Hematopoietic multipotent progenitor cell treated with erythropoietin and hydrocortisone succinate and interleukin-3 and kit ligand, for 8 days (in vitro differentiated cells): ENCODE results near the gene DNAJC5.
"Not testable (repeated sequence)": the region's sequence is repeated elsewhere in the genome, so short reads cannot be mapped to it uniquely, and the experiment has no call there.

Source experiments
- DNase-seq: peaks from one replicate; pipeline ENCODE4 v3.0.0-alpha.2; 2015

DNAJC5 gene

DNA sequence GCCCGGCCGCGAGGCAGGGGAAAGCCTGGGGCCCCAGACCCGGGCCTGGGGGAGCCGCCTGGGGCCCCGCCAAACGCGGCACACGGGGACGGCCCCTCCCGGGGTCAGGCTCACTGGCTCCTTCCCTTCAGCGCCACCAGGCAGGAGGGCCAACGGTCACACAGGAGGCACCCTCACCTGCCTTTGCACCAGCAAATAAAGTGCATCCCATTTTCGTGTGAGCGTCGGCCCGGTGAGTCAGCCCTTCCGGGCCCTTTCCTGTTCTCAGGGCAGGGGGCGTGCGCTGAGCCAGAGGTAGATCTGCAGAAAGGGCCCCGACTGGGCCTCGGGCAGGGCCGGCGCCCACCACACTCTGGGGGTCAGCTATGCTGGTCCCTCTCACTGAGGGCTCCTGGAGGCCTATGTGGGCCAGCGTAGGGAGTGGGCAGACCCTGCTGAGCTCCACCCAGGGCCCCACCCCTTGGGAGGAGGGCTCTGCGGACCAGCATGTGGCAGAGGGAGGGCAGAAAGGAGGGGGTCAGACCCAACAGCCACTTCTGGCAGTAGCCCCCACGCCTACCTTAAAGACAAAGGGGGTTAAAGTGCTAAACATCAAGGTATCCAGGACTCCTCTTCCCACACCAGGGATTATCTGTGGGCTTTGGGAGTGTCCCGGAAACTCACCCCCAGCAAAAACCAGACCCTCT is 62.2 kb downstream of the DNAJC5 start:
- DNase-seq = peak; percentile 76

DNA sequence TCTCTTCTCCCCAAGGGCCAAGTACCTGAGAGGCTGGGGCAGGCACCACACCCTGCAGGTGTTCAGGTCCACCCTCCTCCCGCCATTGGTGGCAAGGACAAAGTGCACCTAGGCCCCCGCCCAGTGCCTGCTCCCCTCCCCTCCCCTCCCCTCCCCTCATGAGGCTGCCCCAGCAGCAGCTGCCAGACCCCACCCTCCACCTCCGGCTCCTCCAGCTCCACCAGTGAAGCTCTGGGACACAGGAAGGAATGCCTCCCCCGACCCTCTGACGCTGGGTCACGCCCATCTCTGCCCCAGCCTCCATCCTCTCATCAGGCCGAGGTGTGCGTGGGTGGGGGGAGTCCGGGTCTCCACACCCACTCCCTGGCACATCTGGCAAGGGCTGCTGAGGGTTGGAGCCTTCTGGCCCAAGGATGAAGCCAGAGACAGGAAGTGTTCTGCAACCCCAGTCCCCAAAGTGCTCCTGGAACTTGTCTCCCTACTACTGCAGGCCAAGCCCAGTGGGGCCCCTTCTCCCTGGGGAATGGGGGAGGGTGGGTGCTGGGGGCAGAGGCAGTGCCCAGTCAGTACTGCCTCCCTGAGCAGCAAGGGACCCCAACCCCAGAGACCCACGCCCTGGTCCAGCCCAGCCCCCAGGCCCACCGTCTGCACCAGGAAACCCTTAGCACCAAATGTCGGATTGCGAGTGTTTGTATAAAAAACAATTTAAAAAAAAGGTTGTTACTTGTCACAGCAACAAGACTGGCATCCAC is 62.9 kb downstream of the DNAJC5 start:
- peak; percentile 22 for DNase-seq

DNA sequence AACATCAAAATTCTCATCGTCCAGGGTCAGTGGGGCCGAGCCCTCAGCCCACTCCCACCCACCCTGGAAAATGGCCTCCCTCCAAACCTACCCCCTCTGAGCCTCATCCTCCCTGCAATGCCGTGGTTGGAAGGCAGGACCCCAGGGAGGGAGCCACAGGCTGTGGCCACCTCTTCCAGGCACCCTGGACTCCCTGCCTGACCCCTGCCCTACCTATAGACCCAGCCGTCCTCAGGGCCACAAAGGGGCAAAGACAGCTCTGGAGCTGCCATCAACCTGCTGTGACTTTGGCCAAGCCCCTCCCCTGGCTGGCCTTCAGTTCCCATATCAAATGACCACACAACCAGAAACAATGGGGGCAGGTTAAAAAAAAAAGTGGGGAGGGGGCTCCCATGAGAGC is 63.5 kb downstream of the DNAJC5 start:
- DNase-seq = no peak

DNA sequence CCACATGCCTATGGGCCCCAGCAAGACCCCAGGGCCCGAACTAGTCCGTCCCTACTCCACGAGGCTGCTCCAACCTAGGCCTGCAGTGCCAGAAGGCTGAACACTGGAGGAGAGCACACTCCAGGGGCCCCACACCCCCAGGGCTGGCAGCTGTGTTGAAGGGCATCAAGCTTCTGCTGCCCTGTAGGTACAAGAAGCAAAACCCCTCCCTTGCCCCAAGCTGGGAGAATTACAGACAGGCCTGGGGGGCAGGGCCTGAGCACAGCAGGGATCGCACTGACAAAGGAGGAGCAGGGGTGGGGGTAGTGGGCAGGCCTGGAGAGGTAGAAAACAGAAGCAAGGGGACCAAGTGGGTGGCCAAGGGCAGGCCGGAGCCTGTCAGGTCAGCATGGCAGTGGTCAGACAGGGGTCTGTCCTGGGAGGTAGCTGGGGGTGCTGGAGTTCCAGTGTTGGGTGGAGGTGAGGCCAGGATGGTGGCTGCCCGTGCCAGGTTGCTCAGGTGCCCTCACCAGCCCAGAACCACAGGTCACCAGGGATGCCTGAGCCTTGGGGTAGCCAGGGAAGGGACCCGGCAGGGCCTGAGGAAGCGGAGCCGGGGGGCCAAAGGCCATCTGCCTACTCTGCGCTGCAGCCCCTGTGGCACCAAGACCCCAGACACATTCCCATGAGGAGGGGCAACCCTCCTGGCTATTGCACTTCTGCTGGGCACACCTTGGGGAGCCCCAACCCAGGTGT is 64.2 kb downstream of the DNAJC5 start:
- no peak for DNase-seq

DNA sequence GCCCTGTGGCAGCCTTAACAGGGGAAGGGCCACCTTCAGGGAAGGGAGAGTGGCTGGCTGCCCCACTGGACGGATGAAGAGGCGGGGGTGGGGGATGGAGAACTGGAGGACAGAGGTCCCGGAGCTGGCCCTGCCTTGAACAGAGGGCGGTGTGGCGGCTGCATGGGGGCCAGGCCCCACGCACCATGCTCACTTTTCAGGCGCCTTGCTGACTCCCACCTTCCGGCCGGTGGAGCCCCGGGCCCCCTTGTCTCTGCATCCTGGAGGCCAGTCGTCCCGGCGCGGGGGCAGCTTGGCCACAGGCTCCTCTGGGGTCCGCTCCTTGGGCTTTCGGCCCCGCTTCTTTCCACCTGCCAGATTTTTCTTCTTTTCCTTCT is 64.8 kb downstream of the DNAJC5 start:
- no peak for DNase-seq

DNA sequence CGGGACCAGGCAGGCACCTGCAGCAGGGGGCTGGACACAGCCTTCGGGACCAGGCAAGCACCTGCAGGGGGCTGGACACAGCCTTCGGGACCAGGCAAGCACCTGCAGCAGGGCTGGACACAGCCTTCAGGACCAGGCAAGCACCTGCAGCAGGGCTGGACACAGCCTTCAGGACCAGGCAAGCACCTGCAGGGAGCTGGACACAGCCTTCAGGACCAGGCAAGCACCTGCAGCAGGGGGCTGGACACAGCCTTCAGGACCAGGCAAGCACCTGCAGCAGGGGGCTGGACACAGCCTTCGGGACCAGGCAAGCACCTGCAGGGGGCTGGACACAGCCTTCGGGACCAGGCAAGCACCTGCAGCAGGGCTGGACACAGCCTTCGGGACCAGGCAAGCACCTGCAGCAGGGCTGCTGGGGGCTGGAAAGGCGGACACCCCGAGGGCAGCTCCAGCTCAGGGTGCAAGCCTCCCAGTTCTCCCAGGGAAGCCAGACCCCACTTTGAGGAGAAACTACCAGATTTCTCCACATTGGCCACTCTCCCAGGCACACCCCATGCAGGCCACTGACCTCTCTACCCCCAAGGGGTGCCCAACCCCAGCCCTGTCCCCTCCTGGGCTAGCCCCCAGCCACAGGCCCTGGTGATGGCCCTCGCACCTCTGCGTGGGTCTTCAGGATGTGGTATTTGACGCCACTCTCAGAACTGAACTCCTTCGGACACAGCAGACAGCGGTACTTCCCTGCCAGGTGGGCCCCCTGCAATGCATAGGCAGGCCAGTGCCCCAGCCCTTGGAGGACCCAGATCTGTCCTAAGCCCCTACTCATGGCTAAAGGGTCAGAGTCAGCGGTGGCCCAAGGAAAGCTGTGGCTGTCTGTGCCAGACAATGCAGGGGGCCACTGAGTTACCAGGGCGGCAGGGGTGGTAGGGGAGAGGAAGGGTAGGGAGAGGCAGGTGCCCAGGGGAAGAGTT is 66.0 kb downstream of the DNAJC5 start:
- DNase-seq = not testable (repeated sequence)

DNA sequence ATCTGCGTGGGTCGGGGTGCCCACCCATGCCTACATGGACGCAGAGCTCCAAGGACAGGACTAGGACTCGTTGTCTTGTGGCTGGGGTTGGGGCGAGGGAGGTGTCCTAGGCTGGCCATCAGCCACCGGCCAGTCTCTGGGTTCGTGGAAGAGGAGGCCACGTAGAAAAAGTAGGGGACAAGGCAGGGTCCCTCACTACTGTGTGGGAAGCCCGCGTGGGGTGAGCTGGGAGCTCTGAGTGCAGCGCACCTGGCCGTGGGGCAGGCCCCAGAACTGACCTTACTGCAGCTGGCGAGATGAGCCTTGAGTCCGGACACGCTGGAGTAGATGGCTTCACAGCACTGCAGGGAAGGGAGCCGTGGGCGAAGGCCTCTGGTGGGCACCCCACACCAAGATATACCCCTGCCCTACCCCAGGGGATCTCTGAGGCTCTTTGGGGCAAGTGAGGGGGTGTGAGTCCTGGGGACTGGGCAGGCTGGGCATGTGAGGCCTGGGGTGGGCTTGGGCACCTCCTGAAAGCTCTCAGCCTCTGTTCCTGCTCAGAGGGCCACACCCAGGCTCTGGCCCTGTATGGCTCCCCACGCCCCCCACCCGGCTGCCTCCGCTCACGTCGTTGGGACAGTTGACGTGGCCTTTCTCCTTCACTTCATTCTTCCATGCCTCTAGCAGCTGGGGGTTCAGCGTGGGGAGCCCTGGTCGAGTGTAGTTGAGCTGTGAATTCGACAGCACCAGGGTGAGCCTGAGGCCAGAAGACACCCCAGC is 66.9 kb downstream of the DNAJC5 start:
- DNase-seq = no peak

DNA sequence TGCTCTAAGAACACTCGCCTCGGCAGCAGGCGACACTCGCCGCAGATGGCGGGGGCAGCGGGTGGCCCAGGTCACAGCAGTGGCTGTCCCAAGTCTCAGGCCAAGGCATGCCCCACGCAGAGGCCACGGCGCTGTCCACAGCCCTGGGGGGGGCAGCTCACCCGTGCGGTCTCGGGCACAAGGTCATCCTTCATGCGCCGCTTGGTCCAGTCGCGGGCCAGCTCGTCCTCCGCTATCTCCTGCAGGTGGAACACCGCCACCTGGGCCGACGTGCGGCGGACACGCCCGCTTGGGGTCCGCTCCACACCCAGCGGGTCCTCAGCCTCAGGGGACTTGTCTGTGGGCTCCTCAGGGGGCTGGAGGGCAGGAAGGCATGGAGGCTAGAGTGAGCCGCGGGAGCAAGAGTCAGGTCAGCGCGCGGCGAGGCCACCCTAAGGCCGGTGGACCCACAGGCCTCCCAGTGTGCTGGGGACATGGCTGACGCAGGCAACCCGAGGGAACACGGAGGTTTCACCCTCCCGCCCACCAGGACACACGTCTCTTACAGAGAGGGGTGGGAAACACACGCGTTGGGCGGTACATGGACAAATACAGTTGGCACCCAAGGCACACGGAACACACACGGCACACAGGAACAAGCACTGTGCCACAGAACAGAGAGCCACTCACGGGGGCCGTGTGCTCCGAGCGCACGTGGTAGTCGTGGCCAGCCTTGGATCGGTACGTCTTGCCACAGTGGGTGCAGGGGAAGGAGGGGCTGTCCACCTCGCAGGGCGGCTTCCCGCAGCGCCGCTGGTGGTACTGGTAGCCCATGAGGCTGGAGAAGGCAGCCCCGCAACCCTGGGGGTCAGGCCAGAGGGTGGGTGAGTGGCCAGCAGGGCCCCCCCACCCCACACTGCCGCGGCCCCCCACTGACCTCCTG is 67.8 kb downstream of the DNAJC5 start:
- DNase-seq = no peak

DNA sequence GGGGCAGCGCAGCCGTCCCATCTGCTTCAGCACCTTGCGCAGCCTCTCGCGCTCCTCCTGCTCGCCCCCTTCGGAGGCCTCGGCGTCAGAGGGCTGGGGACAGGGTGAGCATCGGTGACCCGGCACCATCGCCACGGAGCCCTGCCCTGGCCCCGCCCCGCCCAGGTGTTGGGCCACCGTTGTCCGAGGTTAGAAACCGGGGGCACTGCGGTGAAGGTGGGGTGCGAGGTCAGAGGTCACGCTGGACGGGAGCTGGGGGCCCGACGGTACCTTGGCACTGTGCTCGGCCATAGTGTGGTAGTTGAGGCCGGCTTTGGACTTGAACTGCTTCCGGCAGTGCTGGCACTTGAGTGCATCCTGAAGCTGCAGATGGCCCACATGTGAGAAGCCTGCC is 68.4 kb downstream of the DNAJC5 start:
- no peak for DNase-seq

DNA sequence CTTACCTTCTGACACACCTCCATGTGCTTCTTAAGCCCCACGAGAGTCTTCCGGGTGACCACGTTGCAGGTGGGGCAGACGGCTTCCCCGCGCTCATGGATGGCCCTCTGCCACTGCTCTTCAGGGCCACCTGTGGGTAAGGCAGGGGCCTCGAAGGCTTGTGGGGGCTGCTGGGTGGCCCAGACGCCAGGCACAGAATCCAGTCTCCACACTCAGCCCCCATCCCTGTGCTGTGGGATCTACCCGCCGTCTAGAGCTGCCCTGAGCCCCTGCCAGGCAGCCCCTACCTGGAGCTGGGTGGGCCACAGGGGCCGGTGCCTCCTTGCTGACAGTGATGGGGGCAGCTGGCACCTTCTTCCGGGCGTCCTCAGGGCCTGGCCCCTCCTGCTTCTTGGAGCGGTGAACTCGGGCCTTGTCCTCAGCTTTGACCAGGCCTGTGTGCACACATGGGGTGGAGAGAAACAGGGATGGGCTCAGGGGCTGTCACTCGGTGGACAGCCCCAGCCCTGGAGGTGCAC is 68.9 kb downstream of the DNAJC5 start:
- DNase-seq = no peak

DNA sequence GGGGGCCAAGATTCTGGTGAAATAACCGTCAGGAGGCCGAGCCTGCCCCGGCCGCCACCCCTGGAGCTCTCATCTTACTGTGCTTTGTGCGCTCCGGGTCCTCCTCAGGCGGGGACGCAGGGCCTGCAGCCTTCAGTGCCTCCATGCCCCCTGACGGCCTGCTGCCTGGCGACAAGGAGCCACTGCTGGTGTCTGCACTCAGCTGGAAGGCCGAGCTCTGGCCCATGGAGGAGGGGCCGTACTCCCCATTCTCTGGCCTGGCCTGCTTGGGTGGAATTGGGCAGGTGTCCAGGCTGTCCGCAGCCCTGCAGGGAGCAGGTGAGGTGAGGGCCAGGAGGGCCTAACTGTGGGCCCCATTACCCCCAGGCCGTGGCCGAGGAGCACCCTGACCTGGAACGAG is 69.5 kb downstream of the DNAJC5 start:
- no peak for DNase-seq

DNA sequence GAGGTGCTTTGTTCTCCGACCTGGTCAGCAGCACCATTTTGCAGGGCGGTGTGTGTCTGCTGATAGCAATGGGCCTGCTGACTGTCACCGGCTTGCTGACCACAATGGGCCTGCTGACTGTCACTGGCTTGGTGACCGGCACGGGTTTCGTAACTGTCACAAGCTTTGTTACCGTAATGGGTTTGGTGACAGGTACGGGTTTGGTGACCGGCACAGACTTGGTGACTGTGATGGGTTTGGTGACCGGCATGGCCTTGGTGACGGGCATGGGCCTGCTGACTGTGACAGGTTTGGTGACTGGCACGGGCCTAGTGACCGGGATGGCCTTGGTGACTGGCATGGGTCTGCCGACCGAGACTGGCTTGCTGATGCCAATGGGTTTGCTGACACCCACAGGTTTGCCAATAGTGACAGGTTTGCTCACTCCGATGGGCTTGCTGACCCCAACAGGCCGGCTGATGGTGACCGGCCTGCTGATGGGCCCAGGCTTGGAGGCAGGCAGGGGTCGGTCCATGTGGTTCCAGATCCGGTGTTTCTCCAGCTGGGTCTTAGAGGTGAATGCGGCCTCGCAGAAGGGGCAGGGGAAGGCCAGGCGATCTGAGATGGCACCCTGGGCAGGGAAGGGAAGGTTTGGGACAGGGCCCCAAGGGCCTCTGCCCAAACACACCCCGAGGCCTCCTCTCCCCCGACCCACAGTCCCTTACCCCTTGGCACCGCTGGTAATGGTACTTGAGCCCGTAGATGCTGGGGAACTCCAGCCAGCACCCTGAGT is 71.4 kb downstream of the DNAJC5 start:
- DNase-seq = no peak

DNA sequence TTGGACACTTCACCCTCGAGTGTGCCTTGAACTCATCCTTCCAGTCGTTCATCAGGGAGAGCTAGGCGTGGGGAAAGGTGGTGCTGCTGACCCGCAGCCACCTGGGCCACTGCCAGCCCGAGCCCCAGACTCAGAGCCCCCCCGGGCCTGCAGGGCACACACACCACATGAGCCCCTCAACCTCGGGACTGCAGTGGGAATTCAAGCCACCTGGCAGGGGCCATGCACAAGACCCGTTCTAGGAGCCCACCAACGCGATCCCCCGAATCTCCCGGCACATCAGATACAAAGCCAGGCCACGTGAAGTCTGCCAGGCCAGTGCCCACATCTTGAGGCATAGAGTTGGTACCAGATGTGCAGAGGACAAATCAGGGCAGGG is 72.0 kb downstream of the DNAJC5 start:
- DNase-seq = no peak

DNA sequence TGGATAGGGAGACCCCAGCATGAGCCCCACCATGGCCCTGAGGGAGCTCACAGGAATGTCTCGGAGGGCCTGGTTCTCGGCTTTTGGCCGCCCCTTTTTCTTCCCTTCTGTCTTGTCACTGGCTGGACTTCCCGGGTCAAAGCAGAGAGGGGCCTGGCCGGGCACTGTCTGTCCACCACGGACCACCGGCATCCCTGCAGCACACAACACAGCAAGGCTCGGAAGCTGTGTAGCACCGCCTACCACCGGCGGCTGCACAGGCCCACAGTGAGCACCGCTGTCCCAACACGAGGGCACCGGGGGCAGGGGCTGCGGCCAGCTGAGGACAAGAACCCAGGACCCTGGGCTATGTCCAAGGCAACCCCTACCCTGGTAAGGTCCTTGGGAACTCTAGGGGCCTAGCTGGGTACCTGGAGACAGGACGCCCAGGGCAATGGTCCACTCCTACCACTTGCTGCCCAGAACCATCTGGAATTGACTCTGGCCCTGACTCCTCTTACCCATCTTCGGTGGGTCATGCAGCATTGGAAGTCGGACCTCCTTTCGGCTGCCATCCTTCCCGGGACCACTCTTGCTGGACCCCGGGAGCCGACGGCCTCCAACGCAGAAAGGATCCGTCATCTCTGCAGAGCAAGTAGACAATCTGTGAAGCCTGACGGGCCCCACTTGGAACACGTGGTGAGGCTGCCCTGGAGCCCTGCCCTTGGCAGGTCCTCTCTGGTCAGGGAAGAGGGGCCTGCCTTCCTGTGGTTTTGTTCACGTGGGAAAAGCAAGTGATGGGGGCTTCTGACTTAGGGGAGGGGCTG is 72.6 kb downstream of the DNAJC5 start:
- no peak for DNase-seq

DNA sequence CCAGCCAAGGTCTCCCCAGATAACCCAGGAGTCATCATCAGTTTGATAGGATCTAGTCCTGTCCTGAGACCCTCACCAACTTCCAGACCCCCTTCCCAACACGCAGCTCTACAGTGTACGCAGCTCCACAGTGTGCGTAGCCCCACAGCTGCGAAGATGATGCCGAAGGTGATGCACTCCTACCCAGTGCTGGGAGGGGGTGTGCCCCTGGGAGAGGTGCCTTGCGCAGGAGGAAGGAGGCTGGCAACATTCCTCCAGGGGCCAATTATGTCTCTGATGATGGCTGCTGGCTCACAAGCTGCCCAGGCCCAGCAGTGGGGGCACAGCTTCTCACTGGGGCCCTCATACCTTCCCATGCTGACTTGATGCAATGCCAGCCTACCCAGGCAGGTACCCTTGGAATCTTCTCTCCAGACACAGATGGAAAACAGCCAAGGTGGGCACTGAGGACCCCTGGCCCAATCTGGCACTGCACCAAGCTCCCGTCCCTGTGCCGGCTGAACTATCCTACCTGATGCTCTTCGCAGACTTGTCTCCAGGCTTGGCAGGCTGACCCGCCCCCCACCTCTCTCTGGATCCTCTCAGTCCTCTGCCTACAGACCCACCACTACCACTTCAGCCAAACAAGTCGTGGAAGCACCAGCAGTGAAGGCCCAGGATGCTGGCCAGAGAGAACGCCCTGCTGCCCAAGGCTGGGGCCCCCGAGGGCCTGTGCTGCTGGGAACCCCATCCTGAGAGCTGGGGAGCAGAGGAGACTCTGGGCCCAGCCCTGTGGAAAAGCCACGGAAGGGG is 73.4 kb downstream of the DNAJC5 start:
- no peak for DNase-seq

DNA sequence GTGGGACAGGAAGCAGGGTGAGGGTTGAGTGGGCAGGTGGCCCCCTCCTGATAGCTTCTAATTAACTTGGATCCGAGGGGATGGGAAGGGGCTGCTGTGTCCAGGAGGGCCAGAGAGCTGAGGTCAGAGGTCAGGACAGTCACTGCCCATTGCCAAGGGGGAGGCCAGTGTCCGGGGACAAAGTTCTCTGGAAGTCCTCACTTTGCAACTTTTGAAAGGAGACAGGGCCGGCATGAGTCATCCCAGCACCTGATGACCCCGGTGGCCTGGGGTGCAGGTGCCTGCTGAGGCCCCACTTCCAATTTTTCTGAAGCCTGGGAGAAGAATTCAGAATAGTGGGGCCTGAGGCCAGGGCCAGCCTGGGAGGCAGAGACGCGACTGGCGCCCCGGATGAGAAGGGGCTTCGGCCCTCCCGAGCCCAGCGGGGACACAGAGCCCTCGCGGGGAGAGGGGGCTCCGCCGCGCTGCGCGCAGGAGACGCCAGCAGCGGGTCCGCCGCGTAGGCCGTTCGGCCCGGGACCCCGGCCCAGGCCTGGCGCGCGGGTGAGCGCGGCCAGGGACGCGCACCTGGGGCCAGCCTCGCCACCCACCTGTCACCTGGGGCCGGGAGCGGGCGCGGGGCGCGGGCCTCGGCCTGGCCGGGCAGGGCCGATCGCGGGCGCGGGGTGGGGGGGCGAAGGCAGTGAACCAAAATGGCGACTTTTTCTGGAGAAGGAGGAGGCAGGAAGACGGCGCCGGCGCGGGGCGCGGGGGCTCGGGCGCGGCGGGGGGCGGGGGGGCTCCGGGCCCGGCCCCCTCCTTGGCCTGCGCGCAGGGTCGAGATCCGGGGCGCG is 74.2 kb downstream of the DNAJC5 start:
- no peak for DNase-seq
